Tibial artery (tissue), 4 donors: ENCODE results near the gene PAX2.
A peak's percentile ranks its signal among the peaks of the same experiment; 100 is the strongest.

Experiments
- DNase-seq, 2 donors: peaks; one replicate each; pipeline ENCODE4 v3.0.0-alpha.2; 2019
- H3K27ac ChIP-seq, 2 donors: fragments of 200-600 bp; sonication (generic) in 1 of 2; 1 replicate in 1 of 2; 2 replicates in 1 of 2; pipeline ENCODE4 v1.5.1; 2018 to 2019; ENCODE audit warnings: mild to moderate bottlenecking in 1 of 2
- H3K27me3 ChIP-seq, 2 donors: fragments of 200-600 bp; sonication (generic) in 1 of 2; one replicate each; pipeline versions ENCODE4 v1.5.1 to v1.6.0; 2016 to 2019
- H3K36me3 ChIP-seq, 3 donors: fragments of 200-600 bp; sonication (generic) in 2 of 3; one replicate each; pipeline ENCODE4 v1.5.1; 2016 to 2019; ENCODE audit warnings: mild to moderate bottlenecking in 2 of 3
- H3K4me1 ChIP-seq, 4 donors: fragments of 200-600 bp; sonication (generic) in 2 of 4; 1 replicate in 3 of 4; 2 replicates in 1 of 4; pipeline ENCODE4 v1.5.1; 2016 to 2019
- H3K4me3 ChIP-seq, 2 donors: fragments of 200-600 bp; sonication (generic) in 1 of 2; 1 replicate in 1 of 2; 2 replicates in 1 of 2; pipeline ENCODE4 v1.5.1; 2018 to 2019; ENCODE audit warnings: mild to moderate bottlenecking in 2 of 2
- H3K9me3 ChIP-seq, 3 donors: fragments of 200-600 bp; sonication (generic) in 1 of 3; one replicate each; pipeline ENCODE4 v1.5.1; 2016 to 2019
- intact Hi-C: fragments of 100-400 bp; cut with DNase I; formaldehyde crosslinking; loops from one replicate; pipeline ENCODE4 v1.15.0; 2023; ENCODE audit warnings: low total_unique reads
- TF ChIP-seq, protein P1 (sequence below), 2 experiments: fragments of 200-600 bp in 1 of 2; fragments of 450-650 bp in 1 of 2; IDR thresholded peaks; one replicate each; pipeline ENCODE4 v1.5.1; 2017 to 2019; ENCODE audit warnings: antibody characterized with exemption in 2 of 2, mild to moderate bottlenecking in 1 of 2, moderate library complexity in 1 of 2

PAX2 gene

DNA sequence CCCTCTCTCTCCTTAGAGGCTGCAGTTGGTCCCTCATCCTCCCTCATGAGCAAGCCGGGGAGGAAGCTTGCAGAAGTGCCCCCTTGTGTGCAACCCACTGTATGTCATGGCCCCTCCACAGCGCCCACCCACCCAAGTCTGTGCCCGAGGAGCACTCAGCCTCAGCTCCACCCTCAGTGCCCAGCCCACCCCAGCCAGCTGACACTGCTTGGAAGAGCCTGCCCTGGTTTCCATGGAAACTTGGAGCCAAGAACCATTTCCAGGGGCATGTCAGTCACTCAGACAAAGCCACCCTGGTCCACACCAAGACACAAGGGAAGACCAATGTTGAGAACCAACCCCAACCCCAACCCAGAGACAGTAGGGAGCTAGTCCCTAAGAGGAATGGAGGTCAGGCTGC lies 79.5 kb downstream of the PAX2 start:
- no peaks in the 10 kb centered on the region for H3K36me3 ChIP-seq
- DNase-seq = no peak
- H3K4me1 ChIP-seq = peaks cover 4 to 41% (median 34%) of the 10 kb centered on the region in 4 donors
- TF ChIP-seq, protein P1, sequence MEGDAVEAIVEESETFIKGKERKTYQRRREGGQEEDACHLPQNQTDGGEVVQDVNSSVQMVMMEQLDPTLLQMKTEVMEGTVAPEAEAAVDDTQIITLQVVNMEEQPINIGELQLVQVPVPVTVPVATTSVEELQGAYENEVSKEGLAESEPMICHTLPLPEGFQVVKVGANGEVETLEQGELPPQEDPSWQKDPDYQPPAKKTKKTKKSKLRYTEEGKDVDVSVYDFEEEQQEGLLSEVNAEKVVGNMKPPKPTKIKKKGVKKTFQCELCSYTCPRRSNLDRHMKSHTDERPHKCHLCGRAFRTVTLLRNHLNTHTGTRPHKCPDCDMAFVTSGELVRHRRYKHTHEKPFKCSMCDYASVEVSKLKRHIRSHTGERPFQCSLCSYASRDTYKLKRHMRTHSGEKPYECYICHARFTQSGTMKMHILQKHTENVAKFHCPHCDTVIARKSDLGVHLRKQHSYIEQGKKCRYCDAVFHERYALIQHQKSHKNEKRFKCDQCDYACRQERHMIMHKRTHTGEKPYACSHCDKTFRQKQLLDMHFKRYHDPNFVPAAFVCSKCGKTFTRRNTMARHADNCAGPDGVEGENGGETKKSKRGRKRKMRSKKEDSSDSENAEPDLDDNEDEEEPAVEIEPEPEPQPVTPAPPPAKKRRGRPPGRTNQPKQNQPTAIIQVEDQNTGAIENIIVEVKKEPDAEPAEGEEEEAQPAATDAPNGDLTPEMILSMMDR (IDR thresholded peaks at IDR 0.05) = no peak
- peaks cover 0 to 84% of the 10 kb centered on the region in 2 donors for H3K27me3 ChIP-seq
- no peak overlapping the region for H3K4me3 ChIP-seq
- intact Hi-C loops = no loop called here
- H3K27ac ChIP-seq = no peak overlapping the region
- no peaks in the 10 kb centered on the region for H3K9me3 ChIP-seq

DNA sequence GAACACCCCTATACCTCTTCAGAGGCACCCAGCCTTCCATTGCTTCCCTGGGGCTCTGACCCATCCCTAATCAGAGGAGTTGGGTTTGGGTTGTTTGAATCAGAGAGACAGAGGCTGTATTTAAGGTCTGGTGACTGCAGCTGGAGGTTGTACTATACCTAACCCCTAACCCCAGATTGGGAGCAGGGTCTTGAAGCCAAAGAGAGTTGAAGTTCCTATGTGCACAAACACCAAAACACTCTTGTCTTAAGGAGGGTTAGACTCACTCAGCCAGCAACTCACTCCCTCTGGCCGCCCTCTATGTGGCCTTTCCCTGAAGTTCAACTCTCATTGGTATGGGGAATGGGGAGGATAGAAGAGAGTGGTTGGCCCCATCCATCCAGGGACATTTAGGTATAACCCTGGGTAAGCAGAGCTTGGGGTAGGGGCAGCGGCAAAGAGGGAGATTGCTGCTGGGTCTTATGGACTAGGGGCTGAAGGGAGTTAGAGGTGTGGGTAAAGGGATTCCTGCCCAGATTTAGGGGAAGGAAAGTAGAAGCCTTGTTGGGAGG lies 80.0 kb downstream of the PAX2 start:
- Histone ChIP-seq H3K4me3 (no peak overlapping the region), H3K27me3 (peaks cover 0 to 87% of the 10 kb centered on the region in 2 donors), H3K9me3 (no peaks in the 10 kb centered on the region), H3K36me3 (no peaks in the 10 kb centered on the region), H3K27ac (no peak overlapping the region), H3K4me1 (peaks cover 4 to 46% (median 34%) of the 10 kb centered on the region in 4 donors)
- DNase-seq = no peak
- intact Hi-C loops = no loop called here
- TF ChIP-seq, protein P1 (IDR thresholded peaks at IDR 0.05) = no peak

DNA sequence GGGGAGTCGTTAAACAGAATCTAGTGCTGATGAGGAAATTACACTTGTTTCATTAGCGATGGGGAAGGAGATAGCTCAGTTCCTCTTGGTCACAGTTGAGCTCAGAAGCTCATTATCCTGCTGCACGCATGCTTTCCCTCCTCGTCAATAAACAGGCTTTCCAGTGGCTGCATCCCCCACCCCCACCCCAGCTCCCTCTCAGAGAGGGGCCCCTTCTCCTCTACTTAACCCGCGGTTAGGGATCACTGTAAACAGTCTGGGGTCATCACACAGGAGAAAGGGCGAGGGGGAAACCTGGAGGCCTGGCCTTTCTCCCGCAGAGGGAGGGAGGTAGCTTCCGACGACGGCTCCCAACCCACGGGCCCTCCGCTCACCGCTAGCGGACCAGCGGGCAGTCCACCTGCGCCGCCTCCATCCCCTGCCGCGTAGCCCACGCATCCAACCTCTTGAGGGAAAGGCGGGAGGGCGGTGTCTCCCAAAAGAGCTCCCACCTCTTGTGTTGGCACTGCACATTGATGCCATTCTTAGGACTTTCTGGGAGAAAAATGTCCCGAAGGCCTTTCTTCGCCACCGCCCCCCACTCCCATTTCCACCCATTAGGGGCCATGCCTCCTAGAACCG lies 80.8 kb downstream of the PAX2 start:
- DNase-seq = no peak
- intact Hi-C loops = no loop called here
- peaks cover 0 to 88% of the 10 kb centered on the region in 2 donors for H3K27me3 ChIP-seq
- H3K27ac ChIP-seq = no peak overlapping the region
- no peaks in the 10 kb centered on the region for H3K9me3 ChIP-seq
- peaks cover 4 to 47% (median 34%) of the 10 kb centered on the region in 4 donors for H3K4me1 ChIP-seq
- no peaks in the 10 kb centered on the region for H3K36me3 ChIP-seq
- TF ChIP-seq, protein P1 (IDR thresholded peaks at IDR 0.05) = no peak
- no peak overlapping the region for H3K4me3 ChIP-seq

DNA sequence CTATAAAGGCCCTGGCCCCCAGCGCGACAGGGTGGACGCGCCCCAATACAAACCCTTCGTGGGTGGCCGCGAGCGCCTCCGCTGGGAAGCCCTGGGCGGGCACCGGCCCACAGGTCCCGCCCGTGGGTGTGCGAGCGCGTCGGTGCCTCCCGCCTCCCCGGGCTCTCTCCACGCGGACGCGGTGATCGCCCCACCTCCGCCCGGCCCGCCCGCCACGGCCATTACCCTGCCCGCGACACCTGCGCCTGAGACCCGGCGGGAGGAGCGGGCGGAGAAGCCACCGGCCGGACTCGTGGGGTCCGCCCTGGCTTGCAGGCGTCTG lies 81.2 kb downstream of the PAX2 start:
- Histone ChIP-seq H3K9me3 (no peaks in the 10 kb centered on the region), H3K36me3 (no peaks in the 10 kb centered on the region), H3K4me3 (peak overlapping the region; percentile 9 to 50), H3K27ac (no peak overlapping the region), H3K4me1 (peaks cover 4 to 47% (median 34%) of the 10 kb centered on the region in 4 donors), H3K27me3 (peaks cover 0 to 92% of the 10 kb centered on the region in 2 donors)
- no peak for DNase-seq
- TF ChIP-seq, protein P1 (IDR thresholded peaks at IDR 0.05) = no peak
- intact Hi-C loops = no loop called here

DNA sequence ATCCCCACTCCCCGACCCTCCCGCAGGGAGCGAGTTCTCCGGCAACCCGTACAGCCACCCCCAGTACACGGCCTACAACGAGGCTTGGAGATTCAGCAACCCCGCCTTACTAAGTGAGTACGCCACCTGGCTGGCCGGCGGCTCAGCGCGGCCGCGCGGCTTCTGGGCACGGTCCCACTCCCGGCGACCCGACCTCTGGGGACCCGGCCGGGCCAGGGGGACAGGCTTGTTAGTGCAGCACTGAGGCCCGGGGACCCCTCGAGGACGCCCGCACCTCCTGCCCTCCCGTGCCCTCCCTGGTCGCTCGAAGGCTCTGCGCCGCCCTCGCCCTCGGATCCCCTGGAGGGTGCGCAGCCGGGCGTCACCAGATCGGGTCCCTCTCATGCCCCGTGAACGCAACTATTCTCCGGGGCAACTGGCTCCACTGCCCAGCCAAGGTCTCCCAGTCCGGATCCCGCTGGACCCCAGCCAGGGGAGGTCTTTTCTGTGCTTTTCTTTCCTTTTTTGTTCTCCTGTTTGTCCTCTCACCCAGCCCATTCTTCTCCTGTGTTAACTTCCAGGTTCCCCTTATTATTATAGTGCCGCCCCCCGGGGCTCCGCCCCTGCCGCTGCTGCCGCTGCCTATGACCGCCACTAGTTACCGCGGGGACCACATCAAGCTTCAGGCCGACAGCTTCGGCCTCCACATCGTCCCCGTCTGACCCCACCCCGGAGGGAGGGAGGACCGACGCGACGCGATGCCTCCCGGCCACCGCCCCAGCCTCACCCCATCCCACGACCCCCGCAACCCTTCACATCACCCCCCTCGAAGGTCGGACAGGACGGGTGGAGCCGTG lies 81.8 kb downstream of the PAX2 start:
- H3K9me3 ChIP-seq = no peaks in the 10 kb centered on the region
- H3K36me3 ChIP-seq = no peaks in the 10 kb centered on the region
- H3K27me3 ChIP-seq = peaks cover 0 to 95% of the 10 kb centered on the region in 2 donors
- H3K4me1 ChIP-seq = peaks cover 4 to 47% (median 34%) of the 10 kb centered on the region in 4 donors
- intact Hi-C loops = no loop called here
- DNase-seq = no peak
- TF ChIP-seq, protein P1 (IDR thresholded peaks at IDR 0.05) = no peak
- peak overlapping the region; percentile 30 to 50 for H3K4me3 ChIP-seq
- no peak overlapping the region for H3K27ac ChIP-seq
